ENCODE measurements around the gene TNFRSF12A.

TNFRSF12A gene

DNA sequence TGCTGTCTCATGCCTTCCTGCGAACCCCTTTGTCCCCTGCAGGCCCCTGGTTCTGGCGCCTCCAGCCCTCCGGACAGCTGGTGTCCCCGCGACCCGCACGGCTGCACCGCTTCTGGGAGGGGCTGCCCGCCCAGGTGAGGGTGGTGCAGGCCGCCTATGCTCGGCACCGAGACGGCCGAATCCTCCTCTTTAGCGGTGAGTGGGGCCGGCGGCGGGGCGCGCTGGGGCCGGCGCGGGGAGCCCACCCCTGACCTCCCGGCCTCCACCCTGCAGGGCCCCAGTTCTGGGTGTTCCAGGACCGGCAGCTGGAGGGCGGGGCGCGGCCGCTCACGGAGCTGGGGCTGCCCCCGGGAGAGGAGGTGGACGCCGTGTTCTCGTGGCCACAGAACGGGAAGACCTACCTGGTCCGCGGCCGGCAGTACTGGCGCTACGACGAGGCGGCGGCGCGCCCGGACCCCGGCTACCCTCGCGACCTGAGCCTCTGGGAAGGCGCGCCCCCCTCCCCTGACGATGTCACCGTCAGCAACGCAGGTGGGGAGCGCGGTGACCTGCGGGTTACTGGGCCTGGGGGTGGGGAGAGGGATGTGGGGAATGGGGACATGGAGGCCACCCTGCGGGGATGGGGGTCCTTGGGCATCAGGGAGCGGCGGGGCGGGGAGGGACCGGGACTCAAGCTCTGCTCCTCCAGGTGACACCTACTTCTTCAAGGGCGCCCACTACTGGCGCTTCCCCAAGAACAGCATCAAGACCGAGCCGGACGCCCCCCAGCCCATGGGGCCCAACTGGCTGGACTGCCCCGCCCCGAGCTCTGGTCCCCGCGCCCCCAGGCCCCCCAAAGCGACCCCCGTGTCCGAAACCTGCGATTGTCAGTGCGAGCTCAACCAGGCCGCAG, 38.2 kb downstream of the TNFRSF12A start (continued):
- TF ChIP-seq, protein P1, sequence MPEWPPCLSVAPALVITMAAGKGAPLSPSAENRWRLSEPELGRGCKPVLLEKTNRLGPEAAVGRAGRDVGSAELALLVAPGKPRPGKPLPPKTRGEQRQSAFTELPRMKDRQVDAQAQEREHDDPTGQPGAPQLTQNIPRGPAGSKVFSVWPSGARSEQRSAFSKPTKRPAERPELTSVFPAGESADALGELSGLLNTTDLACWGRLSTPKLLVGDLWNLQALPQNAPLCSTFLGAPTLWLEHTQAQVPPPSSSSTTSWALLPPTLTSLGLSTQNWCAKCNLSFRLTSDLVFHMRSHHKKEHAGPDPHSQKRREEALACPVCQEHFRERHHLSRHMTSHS (tag by site-specific recombination; IDR thresholded peaks at IDR 0.05) = no peak
- no peak for TF ChIP-seq ZNF501 (tag by site-specific recombination; IDR thresholded peaks at IDR 0.05)

DNA sequence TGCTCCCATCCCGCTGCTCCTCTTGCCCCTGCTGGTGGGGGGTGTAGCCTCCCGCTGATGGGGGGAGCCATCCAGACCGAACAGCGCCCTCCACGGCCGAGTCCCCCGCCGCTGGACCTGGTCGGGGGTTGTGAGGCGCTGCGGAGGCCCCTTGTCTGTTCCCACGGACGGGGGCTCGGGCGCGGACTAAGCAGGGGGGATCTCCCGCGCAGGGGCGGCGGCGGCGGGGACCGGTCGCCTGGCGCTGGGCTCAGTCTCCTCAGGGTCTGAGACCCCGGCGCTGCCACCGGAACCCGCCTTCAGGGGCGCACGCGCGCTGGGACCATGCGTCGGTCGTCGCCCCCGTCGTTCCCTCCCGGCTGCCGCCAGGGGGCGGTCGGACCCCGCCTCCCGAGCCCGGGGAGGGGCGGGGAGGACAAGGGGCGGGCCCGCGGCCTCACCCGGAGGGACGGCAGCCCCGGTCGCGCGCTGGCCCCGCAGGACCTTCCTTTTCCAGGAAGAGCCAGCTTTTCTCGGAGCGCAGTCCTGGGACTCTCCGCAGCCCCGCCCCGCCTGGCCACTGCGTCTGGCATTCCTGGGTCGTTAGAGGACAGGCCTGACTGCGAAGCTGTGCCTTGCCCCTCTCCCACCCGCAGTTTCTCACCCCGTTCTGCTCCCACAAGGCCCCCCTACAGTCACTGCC, 39.0 kb downstream of the TNFRSF12A start:
- H3K4me1 ChIP-seq (ENCODE audit: control insufficient read depth, insufficient read depth, low read length) = peaks cover 3% of the 10 kb centered on the region
- H3K27ac ChIP-seq (ENCODE audit: extremely low read depth, low read depth, low read length) = peak overlapping the region; percentile 77; the same call in 1 of the 2 replicates
- peak overlapping the region; percentile 87 for H3K4me3 ChIP-seq (ENCODE audit: low read depth, low read length)
- no peaks in the 10 kb centered on the region for H3K9me3 ChIP-seq (ENCODE audit: control insufficient read depth, insufficient read depth, low read depth, low read length)
- CTCF ChIA-PET = interaction anchor here (0.6 to 5.3 kb wide), 38 partner anchors 9 to 1343 kb away, joined by 3 to 54 read pairs (median 4); partner anchors contain the start of genes OR1F1, ZNF205 and ZSCAN10
- POLR2A ChIA-PET = interaction anchor here (0.6 to 1.9 kb wide), 13 partner anchors 9 to 113 kb away, joined by 3 to 17 read pairs (median 4); partner anchors contain the start of genes ZNF213 and ZSCAN10
- H3K36me3 ChIP-seq (ENCODE audit: control insufficient read depth in 2 of 2, insufficient read depth in 1 of 2, low read length in 2 of 2) = peaks cover 0 to 17% of the 10 kb centered on the region in 2 experiments; a peak in 2 of 3 replicates
- no peak for TF ChIP-seq ZNF140 (tag by site-specific recombination; IDR thresholded peaks at IDR 0.05)
- peak; percentile 81 for TF ChIP-seq IKZF3 (tag by site-specific recombination; IDR thresholded peaks at IDR 0.05)
- peak; percentile 22; the same call in 1 of the 2 replicates for TF ChIP-seq ZBTB17 (tag by site-specific recombination; IDR thresholded peaks at IDR 0.05)
- TF ChIP-seq ZNF394 (tag by site-specific recombination; IDR thresholded peaks at IDR 0.05; ENCODE audit: borderline replicate concordance) = no peak
- TF ChIP-seq TRIM28 (IDR thresholded peaks at IDR 0.05; ENCODE audit: borderline replicate concordance, low read length) = no peak
- peak; percentile 82 for TF ChIP-seq GLIS1 (tag by site-specific recombination; IDR thresholded peaks at IDR 0.05)
- TF ChIP-seq ZNF843 (tag by site-specific recombination; IDR thresholded peaks at IDR 0.05) = 0 out of 2 replicates have a peak, but pooled peaks have one; percentile 12
- TF ChIP-seq, protein P2, sequence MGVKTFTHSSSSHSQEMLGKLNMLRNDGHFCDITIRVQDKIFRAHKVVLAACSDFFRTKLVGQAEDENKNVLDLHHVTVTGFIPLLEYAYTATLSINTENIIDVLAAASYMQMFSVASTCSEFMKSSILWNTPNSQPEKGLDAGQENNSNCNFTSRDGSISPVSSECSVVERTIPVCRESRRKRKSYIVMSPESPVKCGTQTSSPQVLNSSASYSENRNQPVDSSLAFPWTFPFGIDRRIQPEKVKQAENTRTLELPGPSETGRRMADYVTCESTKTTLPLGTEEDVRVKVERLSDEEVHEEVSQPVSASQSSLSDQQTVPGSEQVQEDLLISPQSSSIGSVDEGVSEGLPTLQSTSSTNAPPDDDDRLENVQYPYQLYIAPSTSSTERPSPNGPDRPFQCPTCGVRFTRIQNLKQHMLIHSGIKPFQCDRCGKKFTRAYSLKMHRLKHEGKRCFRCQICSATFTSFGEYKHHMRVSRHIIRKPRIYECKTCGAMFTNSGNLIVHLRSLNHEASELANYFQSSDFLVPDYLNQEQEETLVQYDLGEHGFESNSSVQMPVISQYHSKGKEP (tag by site-specific recombination; IDR thresholded peaks at IDR 0.05) = peak; percentile 28; the same call in 1 of the 2 replicates
- peak; percentile 58; the same call in 1 of the 2 replicates for TF ChIP-seq BCL11B (tag by site-specific recombination; IDR thresholded peaks at IDR 0.05; ENCODE audit: low read depth)
- peak; percentile 79 for TF ChIP-seq GLIS2 (tag by site-specific recombination; IDR thresholded peaks at IDR 0.05)
- TF ChIP-seq, protein P3, sequence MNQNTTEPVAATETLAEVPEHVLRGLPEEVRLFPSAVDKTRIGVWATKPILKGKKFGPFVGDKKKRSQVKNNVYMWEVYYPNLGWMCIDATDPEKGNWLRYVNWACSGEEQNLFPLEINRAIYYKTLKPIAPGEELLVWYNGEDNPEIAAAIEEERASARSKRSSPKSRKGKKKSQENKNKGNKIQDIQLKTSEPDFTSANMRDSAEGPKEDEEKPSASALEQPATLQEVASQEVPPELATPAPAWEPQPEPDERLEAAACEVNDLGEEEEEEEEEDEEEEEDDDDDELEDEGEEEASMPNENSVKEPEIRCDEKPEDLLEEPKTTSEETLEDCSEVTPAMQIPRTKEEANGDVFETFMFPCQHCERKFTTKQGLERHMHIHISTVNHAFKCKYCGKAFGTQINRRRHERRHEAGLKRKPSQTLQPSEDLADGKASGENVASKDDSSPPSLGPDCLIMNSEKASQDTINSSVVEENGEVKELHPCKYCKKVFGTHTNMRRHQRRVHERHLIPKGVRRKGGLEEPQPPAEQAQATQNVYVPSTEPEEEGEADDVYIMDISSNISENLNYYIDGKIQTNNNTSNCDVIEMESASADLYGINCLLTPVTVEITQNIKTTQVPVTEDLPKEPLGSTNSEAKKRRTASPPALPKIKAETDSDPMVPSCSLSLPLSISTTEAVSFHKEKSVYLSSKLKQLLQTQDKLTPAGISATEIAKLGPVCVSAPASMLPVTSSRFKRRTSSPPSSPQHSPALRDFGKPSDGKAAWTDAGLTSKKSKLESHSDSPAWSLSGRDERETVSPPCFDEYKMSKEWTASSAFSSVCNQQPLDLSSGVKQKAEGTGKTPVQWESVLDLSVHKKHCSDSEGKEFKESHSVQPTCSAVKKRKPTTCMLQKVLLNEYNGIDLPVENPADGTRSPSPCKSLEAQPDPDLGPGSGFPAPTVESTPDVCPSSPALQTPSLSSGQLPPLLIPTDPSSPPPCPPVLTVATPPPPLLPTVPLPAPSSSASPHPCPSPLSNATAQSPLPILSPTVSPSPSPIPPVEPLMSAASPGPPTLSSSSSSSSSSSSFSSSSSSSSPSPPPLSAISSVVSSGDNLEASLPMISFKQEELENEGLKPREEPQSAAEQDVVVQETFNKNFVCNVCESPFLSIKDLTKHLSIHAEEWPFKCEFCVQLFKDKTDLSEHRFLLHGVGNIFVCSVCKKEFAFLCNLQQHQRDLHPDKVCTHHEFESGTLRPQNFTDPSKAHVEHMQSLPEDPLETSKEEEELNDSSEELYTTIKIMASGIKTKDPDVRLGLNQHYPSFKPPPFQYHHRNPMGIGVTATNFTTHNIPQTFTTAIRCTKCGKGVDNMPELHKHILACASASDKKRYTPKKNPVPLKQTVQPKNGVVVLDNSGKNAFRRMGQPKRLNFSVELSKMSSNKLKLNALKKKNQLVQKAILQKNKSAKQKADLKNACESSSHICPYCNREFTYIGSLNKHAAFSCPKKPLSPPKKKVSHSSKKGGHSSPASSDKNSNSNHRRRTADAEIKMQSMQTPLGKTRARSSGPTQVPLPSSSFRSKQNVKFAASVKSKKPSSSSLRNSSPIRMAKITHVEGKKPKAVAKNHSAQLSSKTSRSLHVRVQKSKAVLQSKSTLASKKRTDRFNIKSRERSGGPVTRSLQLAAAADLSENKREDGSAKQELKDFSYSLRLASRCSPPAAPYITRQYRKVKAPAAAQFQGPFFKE (tag by site-specific recombination; IDR thresholded peaks at IDR 0.05; ENCODE audit: borderline replicate concordance) = no peak
- 0 out of 2 replicates have a peak, but pooled peaks have one; percentile 17 for TF ChIP-seq ZNF24 (tag by site-specific recombination; IDR thresholded peaks at IDR 0.05)
- TF ChIP-seq ZNF558 (tag by site-specific recombination; IDR thresholded peaks at IDR 0.05) = no peak
- TF ChIP-seq, protein P4, sequence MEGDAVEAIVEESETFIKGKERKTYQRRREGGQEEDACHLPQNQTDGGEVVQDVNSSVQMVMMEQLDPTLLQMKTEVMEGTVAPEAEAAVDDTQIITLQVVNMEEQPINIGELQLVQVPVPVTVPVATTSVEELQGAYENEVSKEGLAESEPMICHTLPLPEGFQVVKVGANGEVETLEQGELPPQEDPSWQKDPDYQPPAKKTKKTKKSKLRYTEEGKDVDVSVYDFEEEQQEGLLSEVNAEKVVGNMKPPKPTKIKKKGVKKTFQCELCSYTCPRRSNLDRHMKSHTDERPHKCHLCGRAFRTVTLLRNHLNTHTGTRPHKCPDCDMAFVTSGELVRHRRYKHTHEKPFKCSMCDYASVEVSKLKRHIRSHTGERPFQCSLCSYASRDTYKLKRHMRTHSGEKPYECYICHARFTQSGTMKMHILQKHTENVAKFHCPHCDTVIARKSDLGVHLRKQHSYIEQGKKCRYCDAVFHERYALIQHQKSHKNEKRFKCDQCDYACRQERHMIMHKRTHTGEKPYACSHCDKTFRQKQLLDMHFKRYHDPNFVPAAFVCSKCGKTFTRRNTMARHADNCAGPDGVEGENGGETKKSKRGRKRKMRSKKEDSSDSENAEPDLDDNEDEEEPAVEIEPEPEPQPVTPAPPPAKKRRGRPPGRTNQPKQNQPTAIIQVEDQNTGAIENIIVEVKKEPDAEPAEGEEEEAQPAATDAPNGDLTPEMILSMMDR (tag by site-specific recombination; IDR thresholded peaks at IDR 0.05) = peak; percentile 99
- TF ChIP-seq ZNF239 (tag by site-specific recombination; IDR thresholded peaks at IDR 0.05) = no peak
- peak; percentile 29; the same call in 1 of the 2 replicates for TF ChIP-seq SP7 (tag by site-specific recombination; IDR thresholded peaks at IDR 0.05)
- TF ChIP-seq ZNF426 (tag by site-specific recombination; IDR thresholded peaks at IDR 0.05) = no peak
- 0 out of 2 replicates have a peak, but pooled peaks have one; percentile 16 for TF ChIP-seq ZNF654 (tag by site-specific recombination; IDR thresholded peaks at IDR 0.05; ENCODE audit: low read depth)
- TF ChIP-seq ZNF184 (tag by site-specific recombination; IDR thresholded peaks at IDR 0.05) = peak; percentile 36; the same call in 1 of the 2 replicates
- peak; percentile 72; the same call in 1 of the 2 replicates for TF ChIP-seq ZBTB20 (tag by site-specific recombination; IDR thresholded peaks at IDR 0.05)
- peak; percentile 67; the same call in 1 of the 2 replicates for TF ChIP-seq ZNF660 (tag by site-specific recombination; IDR thresholded peaks at IDR 0.05)
